ENCODE results near the gene FERMT3. TPM values are rescaled to one million over a fixed set of nuclear protein-coding genes. Genes with fewer than 3 reads are reported as not detected.

FERMT3 gene
- total and polyA plus RNA-seq, 2 of the 13 experiments (the other 11 are each of a cell fraction or from before 2014, with no cell fraction given), result 0.29 TPM; not detected in 1

DNA sequence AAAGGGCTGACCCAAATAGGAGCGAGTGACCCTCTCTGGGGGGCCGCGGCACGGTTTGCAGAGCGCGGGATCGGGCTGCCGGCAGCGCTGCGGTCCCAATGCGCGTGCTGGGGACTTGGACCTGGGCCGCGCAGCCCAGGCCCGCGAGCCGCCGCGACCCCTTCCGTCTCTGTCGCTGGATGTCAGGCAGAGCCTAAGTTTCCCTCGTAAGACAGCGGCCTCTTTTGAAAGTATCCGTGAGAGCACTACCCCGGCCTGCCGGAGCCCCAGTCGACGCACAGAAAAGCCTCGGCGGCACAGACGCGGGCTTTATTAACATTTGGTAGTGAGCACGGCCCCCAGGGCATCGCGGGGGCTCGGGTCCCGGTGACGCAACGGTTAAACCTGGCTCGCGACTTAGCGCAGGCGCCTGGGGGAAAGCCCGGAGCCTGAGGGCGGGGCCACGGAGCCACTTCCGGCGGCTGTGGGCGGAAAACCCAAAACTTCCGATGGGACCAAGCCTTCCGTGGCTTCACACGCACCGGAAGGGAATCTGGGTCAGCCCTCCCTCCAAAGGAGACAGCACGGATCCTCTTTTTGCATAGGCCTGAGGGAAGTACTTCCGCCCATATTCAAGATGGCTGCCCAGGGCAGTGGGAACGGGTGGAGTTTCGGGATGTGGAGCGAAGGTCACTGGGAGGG lies 63.2 kb downstream of the FERMT3 start (continued):
- TF ChIP-seq, protein P1, sequence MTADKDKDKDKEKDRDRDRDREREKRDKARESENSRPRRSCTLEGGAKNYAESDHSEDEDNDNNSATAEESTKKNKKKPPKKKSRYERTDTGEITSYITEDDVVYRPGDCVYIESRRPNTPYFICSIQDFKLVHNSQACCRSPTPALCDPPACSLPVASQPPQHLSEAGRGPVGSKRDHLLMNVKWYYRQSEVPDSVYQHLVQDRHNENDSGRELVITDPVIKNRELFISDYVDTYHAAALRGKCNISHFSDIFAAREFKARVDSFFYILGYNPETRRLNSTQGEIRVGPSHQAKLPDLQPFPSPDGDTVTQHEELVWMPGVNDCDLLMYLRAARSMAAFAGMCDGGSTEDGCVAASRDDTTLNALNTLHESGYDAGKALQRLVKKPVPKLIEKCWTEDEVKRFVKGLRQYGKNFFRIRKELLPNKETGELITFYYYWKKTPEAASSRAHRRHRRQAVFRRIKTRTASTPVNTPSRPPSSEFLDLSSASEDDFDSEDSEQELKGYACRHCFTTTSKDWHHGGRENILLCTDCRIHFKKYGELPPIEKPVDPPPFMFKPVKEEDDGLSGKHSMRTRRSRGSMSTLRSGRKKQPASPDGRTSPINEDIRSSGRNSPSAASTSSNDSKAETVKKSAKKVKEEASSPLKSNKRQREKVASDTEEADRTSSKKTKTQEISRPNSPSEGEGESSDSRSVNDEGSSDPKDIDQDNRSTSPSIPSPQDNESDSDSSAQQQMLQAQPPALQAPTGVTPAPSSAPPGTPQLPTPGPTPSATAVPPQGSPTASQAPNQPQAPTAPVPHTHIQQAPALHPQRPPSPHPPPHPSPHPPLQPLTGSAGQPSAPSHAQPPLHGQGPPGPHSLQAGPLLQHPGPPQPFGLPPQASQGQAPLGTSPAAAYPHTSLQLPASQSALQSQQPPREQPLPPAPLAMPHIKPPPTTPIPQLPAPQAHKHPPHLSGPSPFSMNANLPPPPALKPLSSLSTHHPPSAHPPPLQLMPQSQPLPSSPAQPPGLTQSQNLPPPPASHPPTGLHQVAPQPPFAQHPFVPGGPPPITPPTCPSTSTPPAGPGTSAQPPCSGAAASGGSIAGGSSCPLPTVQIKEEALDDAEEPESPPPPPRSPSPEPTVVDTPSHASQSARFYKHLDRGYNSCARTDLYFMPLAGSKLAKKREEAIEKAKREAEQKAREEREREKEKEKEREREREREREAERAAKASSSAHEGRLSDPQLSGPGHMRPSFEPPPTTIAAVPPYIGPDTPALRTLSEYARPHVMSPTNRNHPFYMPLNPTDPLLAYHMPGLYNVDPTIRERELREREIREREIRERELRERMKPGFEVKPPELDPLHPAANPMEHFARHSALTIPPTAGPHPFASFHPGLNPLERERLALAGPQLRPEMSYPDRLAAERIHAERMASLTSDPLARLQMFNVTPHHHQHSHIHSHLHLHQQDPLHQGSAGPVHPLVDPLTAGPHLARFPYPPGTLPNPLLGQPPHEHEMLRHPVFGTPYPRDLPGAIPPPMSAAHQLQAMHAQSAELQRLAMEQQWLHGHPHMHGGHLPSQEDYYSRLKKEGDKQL (CRISPR knock-in tag; IDR thresholded peaks at IDR 0.05; ENCODE audit: low read depth), result no peak
- no peak for TF ChIP-seq CC2D1A (CRISPR knock-in tag; IDR thresholded peaks at IDR 0.05)
- TF ChIP-seq, protein P2, sequence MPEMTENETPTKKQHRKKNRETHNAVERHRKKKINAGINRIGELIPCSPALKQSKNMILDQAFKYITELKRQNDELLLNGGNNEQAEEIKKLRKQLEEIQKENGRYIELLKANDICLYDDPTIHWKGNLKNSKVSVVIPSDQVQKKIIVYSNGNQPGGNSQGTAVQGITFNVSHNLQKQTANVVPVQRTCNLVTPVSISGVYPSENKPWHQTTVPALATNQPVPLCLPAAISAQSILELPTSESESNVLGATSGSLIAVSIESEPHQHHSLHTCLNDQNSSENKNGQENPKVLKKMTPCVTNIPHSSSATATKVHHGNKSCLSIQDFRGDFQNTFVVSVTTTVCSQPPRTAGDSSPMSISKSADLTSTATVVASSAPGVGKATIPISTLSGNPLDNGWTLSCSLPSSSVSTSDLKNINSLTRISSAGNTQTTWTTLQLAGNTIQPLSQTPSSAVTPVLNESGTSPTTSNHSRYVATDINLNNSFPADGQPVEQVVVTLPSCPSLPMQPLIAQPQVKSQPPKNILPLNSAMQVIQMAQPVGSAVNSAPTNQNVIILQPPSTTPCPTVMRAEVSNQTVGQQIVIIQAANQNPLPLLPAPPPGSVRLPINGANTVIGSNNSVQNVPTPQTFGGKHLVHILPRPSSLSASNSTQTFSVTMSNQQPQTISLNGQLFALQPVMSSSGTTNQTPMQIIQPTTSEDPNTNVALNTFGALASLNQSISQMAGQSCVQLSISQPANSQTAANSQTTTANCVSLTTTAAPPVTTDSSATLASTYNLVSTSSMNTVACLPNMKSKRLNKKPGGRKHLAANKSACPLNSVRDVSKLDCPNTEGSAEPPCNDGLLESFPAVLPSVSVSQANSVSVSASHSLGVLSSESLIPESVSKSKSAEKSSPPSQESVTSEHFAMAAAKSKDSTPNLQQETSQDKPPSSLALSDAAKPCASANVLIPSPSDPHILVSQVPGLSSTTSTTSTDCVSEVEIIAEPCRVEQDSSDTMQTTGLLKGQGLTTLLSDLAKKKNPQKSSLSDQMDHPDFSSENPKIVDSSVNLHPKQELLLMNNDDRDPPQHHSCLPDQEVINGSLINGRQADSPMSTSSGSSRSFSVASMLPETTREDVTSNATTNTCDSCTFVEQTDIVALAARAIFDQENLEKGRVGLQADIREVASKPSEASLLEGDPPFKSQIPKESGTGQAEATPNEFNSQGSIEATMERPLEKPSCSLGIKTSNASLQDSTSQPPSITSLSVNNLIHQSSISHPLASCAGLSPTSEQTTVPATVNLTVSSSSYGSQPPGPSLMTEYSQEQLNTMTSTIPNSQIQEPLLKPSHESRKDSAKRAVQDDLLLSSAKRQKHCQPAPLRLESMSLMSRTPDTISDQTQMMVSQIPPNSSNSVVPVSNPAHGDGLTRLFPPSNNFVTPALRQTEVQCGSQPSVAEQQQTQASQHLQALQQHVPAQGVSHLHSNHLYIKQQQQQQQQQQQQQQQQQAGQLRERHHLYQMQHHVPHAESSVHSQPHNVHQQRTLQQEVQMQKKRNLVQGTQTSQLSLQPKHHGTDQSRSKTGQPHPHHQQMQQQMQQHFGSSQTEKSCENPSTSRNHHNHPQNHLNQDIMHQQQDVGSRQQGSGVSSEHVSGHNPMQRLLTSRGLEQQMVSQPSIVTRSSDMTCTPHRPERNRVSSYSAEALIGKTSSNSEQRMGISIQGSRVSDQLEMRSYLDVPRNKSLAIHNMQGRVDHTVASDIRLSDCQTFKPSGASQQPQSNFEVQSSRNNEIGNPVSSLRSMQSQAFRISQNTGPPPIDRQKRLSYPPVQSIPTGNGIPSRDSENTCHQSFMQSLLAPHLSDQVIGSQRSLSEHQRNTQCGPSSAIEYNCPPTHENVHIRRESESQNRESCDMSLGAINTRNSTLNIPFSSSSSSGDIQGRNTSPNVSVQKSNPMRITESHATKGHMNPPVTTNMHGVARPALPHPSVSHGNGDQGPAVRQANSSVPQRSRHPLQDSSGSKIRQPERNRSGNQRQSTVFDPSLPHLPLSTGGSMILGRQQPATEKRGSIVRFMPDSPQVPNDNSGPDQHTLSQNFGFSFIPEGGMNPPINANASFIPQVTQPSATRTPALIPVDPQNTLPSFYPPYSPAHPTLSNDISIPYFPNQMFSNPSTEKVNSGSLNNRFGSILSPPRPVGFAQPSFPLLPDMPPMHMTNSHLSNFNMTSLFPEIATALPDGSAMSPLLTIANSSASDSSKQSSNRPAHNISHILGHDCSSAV (CRISPR knock-in tag; IDR thresholded peaks at IDR 0.05; ENCODE audit: borderline replicate concordance), result no peak
- peak; percentile 94 for TF ChIP-seq CEBPB (IDR thresholded peaks at IDR 0.05; ENCODE audit: borderline replicate concordance, low read depth, low read length)
- TF ChIP-seq KMT2A (CRISPR knock-in tag; IDR thresholded peaks at IDR 0.05), result peak; percentile 56; the same call in 1 of the 2 replicates
- no peak for TF ChIP-seq EHMT2 (IDR thresholded peaks at IDR 0.05; ENCODE audit: borderline replicate concordance, low read depth, low read length)
- TF ChIP-seq POGZ (CRISPR knock-in tag; IDR thresholded peaks at IDR 0.05), result peak; percentile 36; the same call in 1 of the 2 replicates
- TF ChIP-seq HMG20B (CRISPR knock-in tag; conservative IDR thresholded peaks at IDR 0.05), result peak; percentile 12; the same call in 1 of the 2 replicates
- TF ChIP-seq ZNF296 (CRISPR knock-in tag; conservative IDR thresholded peaks at IDR 0.05), result no peak
- TF ChIP-seq KDM3A (CRISPR knock-in tag; IDR thresholded peaks at IDR 0.05; ENCODE audit: low read depth), result no peak
- no peak for TF ChIP-seq SNRNP70 (IDR thresholded peaks at IDR 0.05; ENCODE audit: low read depth, low read length)
- peak; percentile 100 for TF ChIP-seq NR2C2 (CRISPR knock-in tag; IDR thresholded peaks at IDR 0.05; ENCODE audit: borderline replicate concordance)
